ENCODE data around the gene MTX2. TPM values are rescaled to one million over a fixed set of nuclear protein-coding genes. Genes with fewer than 3 reads are reported as not detected.

The MTX2 gene
- total RNA-seq, 1 experiment from 2014 or later = 30.8 TPM

DNA sequence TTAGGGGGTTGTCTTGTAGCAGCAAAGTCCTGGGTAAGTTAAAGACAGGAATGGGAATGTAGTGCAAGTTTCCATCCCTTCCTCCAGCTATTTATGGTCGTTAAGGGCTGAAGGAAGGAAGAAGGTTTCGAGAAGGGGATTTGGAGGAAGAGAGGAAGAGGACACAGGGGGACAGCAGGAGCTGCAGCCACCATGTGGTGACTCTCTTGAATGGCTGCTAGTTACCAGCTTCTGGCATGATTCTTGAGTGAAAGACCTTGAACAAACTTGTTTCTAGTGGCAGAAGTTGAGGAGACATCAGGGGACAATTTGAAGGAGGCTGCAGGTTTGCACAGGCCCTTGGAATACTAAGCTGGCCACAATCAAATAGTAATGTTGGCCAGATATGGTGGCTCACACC lies 116.6 kb downstream of the MTX2 start:
- Histone ChIP-seq H2BK12ac (ENCODE audit: insufficient read length, low read depth, low read length) (no peak overlapping the region), H3K79me1 (ENCODE audit: insufficient read depth, low read depth, low read length, poor library complexity, severe bottlenecking) (no peaks in the 10 kb centered on the region), H2BK5ac (ENCODE audit: insufficient read length, low read length) (no peak overlapping the region), H3T11ph (ENCODE audit: low read length) (no peak overlapping the region), H3K18ac (ENCODE audit: insufficient read length, low read depth, low read length) (no peak overlapping the region), H2AK5ac (ENCODE audit: insufficient read length, low read length) (no peak overlapping the region), H3K4me1 (ENCODE audit: insufficient read depth, low read length) (no peaks in the 10 kb centered on the region), H3K14ac (ENCODE audit: insufficient read depth, low read length) (no peak overlapping the region), H2AFZ (ENCODE audit: low read length) (no peak overlapping the region), H3K9me3 (ENCODE audit: control insufficient read depth, low read depth, low read length) (no peaks in the 10 kb centered on the region), H3K27ac (ENCODE audit: insufficient read length, low read depth, low read length) (no peak overlapping the region), H3K27me3 (ENCODE audit: insufficient read depth, low read length) (no peaks in the 10 kb centered on the region), H3K9ac (ENCODE audit: extremely low read depth, insufficient read length, low read length) (no peak overlapping the region), H3K23me2 (ENCODE audit: insufficient read length, low read depth, low read length, poor library complexity, severe bottlenecking) (no peaks in the 10 kb centered on the region), H2BK120ac (ENCODE audit: low read depth, low read length, poor library complexity, severe bottlenecking) (no peak overlapping the region), H4K91ac (ENCODE audit: insufficient read length, low read depth, low read length) (no peak overlapping the region), H3K23ac (ENCODE audit: insufficient read length, low read depth, low read length) (no peak overlapping the region), H3K4me2 (ENCODE audit: insufficient read depth, insufficient read length, low read length) (no peak overlapping the region), H3K4ac (ENCODE audit: low read depth, low read length) (no peak overlapping the region), H4K8ac (replicated peaks; ENCODE audit: insufficient read length, low read depth, low read length) (no peak overlapping the region), H3K56ac (ENCODE audit: insufficient read length, low read depth, low read length) (no peak overlapping the region), H4K20me1 (ENCODE audit: control insufficient read depth, insufficient read depth, insufficient read length) (no peaks in the 10 kb centered on the region), H3K79me2 (ENCODE audit: insufficient read depth, low read length) (no peaks in the 10 kb centered on the region), H2BK15ac (ENCODE audit: low read depth, low read length) (no peak overlapping the region), H2BK20ac (ENCODE audit: low read depth, low read length, poor library complexity, severe bottlenecking) (no peak overlapping the region), H4K5ac (ENCODE audit: insufficient read length, low read depth, low read length) (no peak overlapping the region)
- TF ChIP-seq, protein P1, sequence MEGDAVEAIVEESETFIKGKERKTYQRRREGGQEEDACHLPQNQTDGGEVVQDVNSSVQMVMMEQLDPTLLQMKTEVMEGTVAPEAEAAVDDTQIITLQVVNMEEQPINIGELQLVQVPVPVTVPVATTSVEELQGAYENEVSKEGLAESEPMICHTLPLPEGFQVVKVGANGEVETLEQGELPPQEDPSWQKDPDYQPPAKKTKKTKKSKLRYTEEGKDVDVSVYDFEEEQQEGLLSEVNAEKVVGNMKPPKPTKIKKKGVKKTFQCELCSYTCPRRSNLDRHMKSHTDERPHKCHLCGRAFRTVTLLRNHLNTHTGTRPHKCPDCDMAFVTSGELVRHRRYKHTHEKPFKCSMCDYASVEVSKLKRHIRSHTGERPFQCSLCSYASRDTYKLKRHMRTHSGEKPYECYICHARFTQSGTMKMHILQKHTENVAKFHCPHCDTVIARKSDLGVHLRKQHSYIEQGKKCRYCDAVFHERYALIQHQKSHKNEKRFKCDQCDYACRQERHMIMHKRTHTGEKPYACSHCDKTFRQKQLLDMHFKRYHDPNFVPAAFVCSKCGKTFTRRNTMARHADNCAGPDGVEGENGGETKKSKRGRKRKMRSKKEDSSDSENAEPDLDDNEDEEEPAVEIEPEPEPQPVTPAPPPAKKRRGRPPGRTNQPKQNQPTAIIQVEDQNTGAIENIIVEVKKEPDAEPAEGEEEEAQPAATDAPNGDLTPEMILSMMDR (conservative IDR thresholded peaks at IDR 0.05) = peak; percentile 48; the same call in 2 of the 3 replicates
- no CpG with 5 or more reads among the region's 2 CpGs for WGBS (ENCODE audit: extremely low coverage, insufficient read length, low lambda C conversion rate)
- no peak for DNase-seq
- Mint-ChIP-seq H3K4me1 (peaks cover 4% of the 10 kb centered on the region in 2 experiments; a peak in 1 of 4 replicates), H3K27me3 (ENCODE audit: low read depth) (no peaks in the 10 kb centered on the region; the same call in none of the 2 replicates), H3K4me3 (no peak overlapping the region), H3K9me3 (no peaks in the 10 kb centered on the region), H3K27ac (no peak overlapping the region), H3K36me3 (ENCODE audit: insufficient read depth in 1 of 3, low read depth in 3 of 3) (no peaks in the 10 kb centered on the region)

Other genes starting within 250 kb of the MTX2 start
- gene EVX2, start 185.5 kb upstream of the MTX2 start, total RNA-seq (2021) = not detected in 2 replicates
- gene HOXD13, start 176.7 kb upstream of the MTX2 start, total RNA-seq (2021) = not detected in 2 replicates
- gene HOXD12, start 169.6 kb upstream of the MTX2 start, total RNA-seq (2021) = not detected in 2 replicates
- gene HOXD11, start 162.2 kb upstream of the MTX2 start, total RNA-seq (2021) = not detected in 2 replicates
- not detected in 2 replicates for gene HOXD10, start 152.7 kb upstream of the MTX2 start, total RNA-seq (2021)
- not detected in 2 replicates for gene HOXD9, start 146.7 kb upstream of the MTX2 start, total RNA-seq (2021)
- not detected in 2 replicates for gene HOXD8, start 139.7 kb upstream of the MTX2 start, total RNA-seq (2021)
- not detected in 2 replicates for gene HOXD4, start 117.9 kb upstream of the MTX2 start, total RNA-seq (2021)
- not detected in 2 replicates for gene HOXD3, start 112.1 kb upstream of the MTX2 start, total RNA-seq (2021)
- gene HOXD1, start 80.8 kb upstream of the MTX2 start, total RNA-seq (2021) = not detected in 2 replicates